ENCODE measurements around the gene CPED1.
"Not testable (repeated sequence)": the region's sequence is repeated elsewhere in the genome, so short reads cannot be mapped to it uniquely, and the experiment has no call there.

Gene CPED1

GRCh38 chr7:121020989-121021969, 32.8 kb downstream of the CPED1 start:
- DNase-seq: no peak

- DNase-seq: no peak
These were observed 34.7 kb downstream of the CPED1 start for GRCh38 chr7:121023194-121023593.

- no peak for DNase-seq
These were observed 35.4 kb downstream of the CPED1 start for GRCh38 chr7:121023683-121024511.

GRCh38 chr7:121024611-121025010, 36.1 kb downstream of the CPED1 start:
- no peak for DNase-seq

GRCh38 chr7:121026159-121026558, 37.6 kb downstream of the CPED1 start:
- DNase-seq: no peak

GRCh38 chr7:121026577-121027111, 38.1 kb downstream of the CPED1 start:
- no peak for DNase-seq

GRCh38 chr7:121027761-121028669, 39.5 kb downstream of the CPED1 start:
- no peak for DNase-seq

GRCh38 chr7:121029302-121029701, 40.8 kb downstream of the CPED1 start:
- no peak for DNase-seq

DNA sequence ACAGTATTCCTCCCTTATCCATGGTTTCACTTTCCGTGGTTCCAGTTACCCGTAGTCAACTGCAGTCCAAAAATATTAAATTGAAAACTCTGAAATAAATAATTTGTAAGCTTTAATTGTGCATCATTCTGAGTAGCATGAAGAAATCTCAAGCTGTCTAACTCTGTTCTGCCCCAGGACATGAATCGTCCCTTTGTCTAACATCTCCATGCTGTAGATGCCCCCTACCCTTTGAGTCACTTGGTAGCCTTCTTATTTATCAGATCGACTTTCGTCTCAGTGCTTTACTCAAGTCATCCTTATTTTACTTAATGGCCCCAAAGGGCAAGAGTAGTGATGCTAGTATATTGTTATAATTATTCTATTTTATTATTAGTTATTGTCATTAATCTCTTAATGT, 41.8 kb downstream of the CPED1 start:
- no peak for DNase-seq

- no peak for DNase-seq
These were observed 44.3 kb downstream of the CPED1 start for GRCh38 chr7:121032645-121033460.

- no peak for DNase-seq
These were observed 46.4 kb downstream of the CPED1 start for GRCh38 chr7:121034929-121035328.

- DNase-seq: not testable (repeated sequence)
These were observed 48.3 kb downstream of the CPED1 start for GRCh38 chr7:121036776-121037175.

- DNase-seq: not testable (repeated sequence)
These were observed 48.8 kb downstream of the CPED1 start for GRCh38 chr7:121037329-121037728.

- DNase-seq: no peak
These were observed 49.6 kb downstream of the CPED1 start for GRCh38 chr7:121037957-121038716.

- DNase-seq: no peak
These were observed 50.4 kb downstream of the CPED1 start for GRCh38 chr7:121038717-121039509.

DNA sequence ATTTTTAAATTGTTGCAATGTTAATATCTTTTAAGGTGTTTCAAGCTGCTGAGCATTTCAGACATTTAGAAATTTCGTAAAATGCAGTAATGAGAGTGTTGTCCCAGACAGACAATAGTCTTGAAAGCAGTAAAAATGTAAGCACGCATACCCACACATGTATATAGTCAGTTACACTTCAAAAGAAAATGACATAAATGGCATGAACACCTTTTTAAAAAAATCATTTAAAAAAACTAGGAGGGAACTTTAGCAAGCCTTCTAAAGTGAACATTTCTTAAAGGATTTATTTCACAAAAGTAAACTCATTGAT, 51.0 kb downstream of the CPED1 start:
- no peak for DNase-seq

GRCh38 chr7:121039994-121040393, 51.5 kb downstream of the CPED1 start:
- DNase-seq: no peak

GRCh38 chr7:121041516-121042148, 53.1 kb downstream of the CPED1 start:
- DNase-seq: no peak

DNA sequence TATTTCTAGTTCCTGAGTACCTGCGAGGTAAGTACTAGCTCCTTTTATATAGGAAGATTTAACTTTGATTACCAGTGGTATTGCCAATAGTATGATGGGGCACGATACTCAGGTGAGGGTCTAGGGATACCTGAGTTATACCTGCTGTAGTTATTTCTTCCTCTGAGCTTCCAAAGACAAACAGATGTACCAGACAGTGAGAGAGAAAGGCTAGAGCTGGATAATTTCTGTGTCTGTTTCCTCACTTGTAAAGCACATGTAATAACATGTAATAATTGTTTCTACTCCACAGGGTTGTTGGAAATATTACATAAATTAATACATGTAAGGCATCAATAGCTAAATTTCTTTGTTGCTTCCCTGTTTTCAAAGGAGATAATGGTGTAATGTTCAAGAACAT, 53.7 kb downstream of the CPED1 start:
- DNase-seq: no peak
